ENCODE measurements around the gene NHERF2.

- TF ChIP-seq POLR2A (IDR thresholded peaks at IDR 0.05): no peak
- TF ChIP-seq, protein P1, sequence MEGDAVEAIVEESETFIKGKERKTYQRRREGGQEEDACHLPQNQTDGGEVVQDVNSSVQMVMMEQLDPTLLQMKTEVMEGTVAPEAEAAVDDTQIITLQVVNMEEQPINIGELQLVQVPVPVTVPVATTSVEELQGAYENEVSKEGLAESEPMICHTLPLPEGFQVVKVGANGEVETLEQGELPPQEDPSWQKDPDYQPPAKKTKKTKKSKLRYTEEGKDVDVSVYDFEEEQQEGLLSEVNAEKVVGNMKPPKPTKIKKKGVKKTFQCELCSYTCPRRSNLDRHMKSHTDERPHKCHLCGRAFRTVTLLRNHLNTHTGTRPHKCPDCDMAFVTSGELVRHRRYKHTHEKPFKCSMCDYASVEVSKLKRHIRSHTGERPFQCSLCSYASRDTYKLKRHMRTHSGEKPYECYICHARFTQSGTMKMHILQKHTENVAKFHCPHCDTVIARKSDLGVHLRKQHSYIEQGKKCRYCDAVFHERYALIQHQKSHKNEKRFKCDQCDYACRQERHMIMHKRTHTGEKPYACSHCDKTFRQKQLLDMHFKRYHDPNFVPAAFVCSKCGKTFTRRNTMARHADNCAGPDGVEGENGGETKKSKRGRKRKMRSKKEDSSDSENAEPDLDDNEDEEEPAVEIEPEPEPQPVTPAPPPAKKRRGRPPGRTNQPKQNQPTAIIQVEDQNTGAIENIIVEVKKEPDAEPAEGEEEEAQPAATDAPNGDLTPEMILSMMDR (IDR thresholded peaks at IDR 0.05): no peak
Observed at GRCh38 chr16:2019921-2020831, 6.5 kb upstream of the NHERF2 start.

Data from uterus (tissue), 2 donors.